Fibroblast of mammary gland (primary cell): ENCODE results near the gene LAMA5.
A peak's percentile ranks its signal among the peaks of the same experiment; 100 is the strongest.

Source experiments
- DNase-seq: peaks from one replicate; pipeline ENCODE4 v3.0.0-alpha.2; 2010; ENCODE audit warnings: low read depth
- H3K4me3 ChIP-seq: 2 replicates; pipeline ENCODE4 v1.5.1; 2011; ENCODE audit warnings: low read depth, mild to moderate bottlenecking, low read length, moderate library complexity; ENCODE audit not compliant: control insufficient read depth
- CTCF ChIP-seq: conservative IDR thresholded peaks from 2 replicates; pipeline ENCODE4 v1.5.1; 2011; ENCODE audit warnings: low read depth, low read length, inconsistent platforms; ENCODE audit not compliant: control insufficient read depth, insufficient read depth

Gene LAMA5

GRCh38 chr20:62369815-62370114 lies 2.7 kb upstream of the LAMA5 start:
- no peak for DNase-seq
- no peak for TF ChIP-seq CTCF
- H3K4me3 ChIP-seq: no peak overlapping the region

GRCh38 chr20:62368976-62369814 lies 2.1 kb upstream of the LAMA5 start:
- H3K4me3 ChIP-seq: no peak overlapping the region
- peak; percentile 62 for DNase-seq
- peak; percentile 32 for TF ChIP-seq CTCF

- TF ChIP-seq CTCF: no peak
- no peak overlapping the region for H3K4me3 ChIP-seq
- DNase-seq: no peak
Measured at GRCh38 chr20:62368392-62368975, 1.4 kb upstream of the LAMA5 start.

GRCh38 chr20:62367633-62368391 lies 700 bp upstream of the LAMA5 start:
- DNase-seq: no peak
- TF ChIP-seq CTCF: no peak
- no peak overlapping the region for H3K4me3 ChIP-seq

- TF ChIP-seq CTCF: no peak
- DNase-seq: no peak
- peak overlapping the region; percentile 37 for H3K4me3 ChIP-seq
Measured at GRCh38 chr20:62366370-62367135, 559 bp downstream of the LAMA5 start.

GRCh38 chr20:62365814-62366369 lies 1.2 kb downstream of the LAMA5 start:
- peak overlapping the region; percentile 30 for H3K4me3 ChIP-seq
- no peak for DNase-seq
- no peak for TF ChIP-seq CTCF
